Vagina (tissue), 2 donors: Measurements from ENCODE around the gene MEGF10. TPM values are rescaled to one million over a fixed set of nuclear protein-coding genes. Genes with fewer than 3 reads are reported as not detected.

Source experiments
- DNase-seq, 2 donors: peaks; one replicate each; pipeline ENCODE4 v3.0.0-alpha.2; 2017; ENCODE audit errors: extremely low spot score in 2 of 2
- H3K27ac ChIP-seq: fragments of 200-600 bp; sonication (generic); one replicate; pipeline ENCODE4 v1.5.1; 2019
- H3K27me3 ChIP-seq: fragments of 200-600 bp; sonication (generic); one replicate; pipeline ENCODE4 v1.5.1; 2019
- H3K36me3 ChIP-seq, 2 donors: fragments of 200-600 bp; sonication (generic); one replicate each; pipeline ENCODE4 v1.5.1; 2017 to 2019
- H3K4me1 ChIP-seq: fragments of 200-600 bp; sonication (generic); one replicate; pipeline ENCODE4 v1.5.1; 2019
- H3K4me3 ChIP-seq, 2 donors: fragments of 200-600 bp; sonication (generic); 1 replicate in 1 of 2; 2 replicates in 1 of 2; pipeline ENCODE4 v1.5.1; 2016 to 2019
- H3K9me3 ChIP-seq: fragments of 200-600 bp; sonication (generic); one replicate; pipeline ENCODE4 v1.5.1; 2019
- CTCF ChIP-seq, 3 experiments: fragments of 450-650 bp in 2 of 3; fragments of 200-600 bp in 1 of 3; sonication (generic) in 1 of 3; IDR thresholded peaks; one replicate each; pipeline ENCODE4 v1.5.1; 2017 to 2019; ENCODE audit warnings: antibody characterized with exemption in 3 of 3, mild to moderate bottlenecking in 2 of 3, moderate library complexity in 2 of 3
- POLR2A ChIP-seq, 2 donors: fragments of 450-650 bp; IDR thresholded peaks; one replicate each; pipeline ENCODE4 v1.6.1; 2017; ENCODE audit warnings: antibody characterized with exemption in 2 of 2, mild to moderate bottlenecking in 2 of 2, moderate library complexity in 2 of 2
- POLR2AphosphoS5 ChIP-seq, 2 donors: sonication (generic); formaldehyde crosslinking; IDR thresholded peaks; one replicate each; pipeline ENCODE4 v1.9.0; 2017; ENCODE audit warnings: antibody characterized with exemption in 2 of 2, mild to moderate bottlenecking in 2 of 2, low read depth in 1 of 2; ENCODE audit not compliant: insufficient read depth in 1 of 2
- intact Hi-C: fragments of 100-400 bp; cut with DNase I; formaldehyde crosslinking; loops from one replicate; pipeline ENCODE4 v1.15.1; 2023
- total RNA-seq: library from RNA; depleted of rRNA; stranded (reverse); fragments of >200 nt; gene quantifications from one replicate; pipeline ENCODE4 v1.2.3, GENCODE V29; 2016

Gene MEGF10
- total RNA-seq, 1 donor from 2014 or later = 0.74 TPM

- Histone ChIP-seq H3K36me3 (no peaks in the 10 kb centered on the region), H3K27ac (no peak overlapping the region), H3K27me3 (no peaks in the 10 kb centered on the region), H3K4me1 (no peaks in the 10 kb centered on the region), H3K4me3 (no peak overlapping the region), H3K9me3 (no peaks in the 10 kb centered on the region)
- DNase-seq = no peak
- TF ChIP-seq CTCF (IDR thresholded peaks at IDR 0.05) (peak; percentile 32 to 45 (median 44)), POLR2AphosphoS5 (IDR thresholded peaks at IDR 0.05; ENCODE audit: insufficient read depth in 1 of 2, low read depth in 1 of 2) (no peak), POLR2A (IDR thresholded peaks at IDR 0.05) (no peak)
- intact Hi-C loops = no loop called here
Observed at GRCh38 chr5:127492854-127493738, 202.5 kb downstream of the MEGF10 start.

GRCh38 chr5:127498548-127498947 is 208.0 kb downstream of the MEGF10 start:
- Histone ChIP-seq H3K9me3 (no peaks in the 10 kb centered on the region), H3K36me3 (no peaks in the 10 kb centered on the region), H3K4me1 (no peaks in the 10 kb centered on the region), H3K27me3 (no peaks in the 10 kb centered on the region), H3K27ac (no peak overlapping the region), H3K4me3 (no peak overlapping the region)
- DNase-seq = no peak
- TF ChIP-seq POLR2AphosphoS5 (IDR thresholded peaks at IDR 0.05; ENCODE audit: insufficient read depth in 1 of 2, low read depth in 1 of 2) (no peak), CTCF (IDR thresholded peaks at IDR 0.05) (no peak), POLR2A (IDR thresholded peaks at IDR 0.05) (no peak)
- intact Hi-C loops = no loop called here

DNA sequence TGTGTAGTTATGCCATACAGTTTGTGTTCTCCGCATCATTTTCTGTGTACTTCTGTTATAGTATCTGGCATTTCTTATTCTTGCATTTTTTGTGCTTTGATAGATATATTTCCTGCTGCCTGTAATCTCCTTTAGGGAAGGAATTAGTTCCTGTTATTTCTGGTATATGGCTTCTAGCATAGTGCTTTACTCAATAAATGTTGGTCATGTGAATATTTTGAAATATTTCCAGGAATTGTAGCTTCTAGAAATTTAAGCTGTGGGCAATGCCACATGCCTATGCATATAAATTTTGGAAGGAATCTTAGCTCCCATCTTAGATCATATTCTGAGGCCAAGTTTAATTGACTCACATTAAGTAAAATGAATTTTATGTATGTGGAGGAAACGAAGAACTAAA is 215.3 kb downstream of the MEGF10 start:
- Histone ChIP-seq H3K9me3 (no peaks in the 10 kb centered on the region), H3K4me3 (no peak overlapping the region), H3K27me3 (no peaks in the 10 kb centered on the region), H3K36me3 (no peaks in the 10 kb centered on the region), H3K27ac (no peak overlapping the region), H3K4me1 (no peaks in the 10 kb centered on the region)
- no peak for DNase-seq
- intact Hi-C loops = no loop called here
- no peak for TF ChIP-seq CTCF (IDR thresholded peaks at IDR 0.05)
- no peak for TF ChIP-seq POLR2A (IDR thresholded peaks at IDR 0.05)
- TF ChIP-seq POLR2AphosphoS5 (IDR thresholded peaks at IDR 0.05; ENCODE audit: insufficient read depth in 1 of 2, low read depth in 1 of 2) = no peak

- no peak for DNase-seq
- no peaks in the 10 kb centered on the region for H3K4me1 ChIP-seq
- TF ChIP-seq CTCF (IDR thresholded peaks at IDR 0.05) (no peak), POLR2A (IDR thresholded peaks at IDR 0.05) (no peak), POLR2AphosphoS5 (IDR thresholded peaks at IDR 0.05; ENCODE audit: insufficient read depth in 1 of 2, low read depth in 1 of 2) (no peak)
- no peaks in the 10 kb centered on the region for H3K36me3 ChIP-seq
- H3K4me3 ChIP-seq = no peak overlapping the region
- no peaks in the 10 kb centered on the region for H3K27me3 ChIP-seq
- H3K9me3 ChIP-seq = no peaks in the 10 kb centered on the region
- H3K27ac ChIP-seq = no peak overlapping the region
- intact Hi-C loops = no loop called here
Observed at GRCh38 chr5:127506616-127507015, 216.0 kb downstream of the MEGF10 start.
